ENCODE measurements around the gene C13orf46.

Gene C13orf46

DNA sequence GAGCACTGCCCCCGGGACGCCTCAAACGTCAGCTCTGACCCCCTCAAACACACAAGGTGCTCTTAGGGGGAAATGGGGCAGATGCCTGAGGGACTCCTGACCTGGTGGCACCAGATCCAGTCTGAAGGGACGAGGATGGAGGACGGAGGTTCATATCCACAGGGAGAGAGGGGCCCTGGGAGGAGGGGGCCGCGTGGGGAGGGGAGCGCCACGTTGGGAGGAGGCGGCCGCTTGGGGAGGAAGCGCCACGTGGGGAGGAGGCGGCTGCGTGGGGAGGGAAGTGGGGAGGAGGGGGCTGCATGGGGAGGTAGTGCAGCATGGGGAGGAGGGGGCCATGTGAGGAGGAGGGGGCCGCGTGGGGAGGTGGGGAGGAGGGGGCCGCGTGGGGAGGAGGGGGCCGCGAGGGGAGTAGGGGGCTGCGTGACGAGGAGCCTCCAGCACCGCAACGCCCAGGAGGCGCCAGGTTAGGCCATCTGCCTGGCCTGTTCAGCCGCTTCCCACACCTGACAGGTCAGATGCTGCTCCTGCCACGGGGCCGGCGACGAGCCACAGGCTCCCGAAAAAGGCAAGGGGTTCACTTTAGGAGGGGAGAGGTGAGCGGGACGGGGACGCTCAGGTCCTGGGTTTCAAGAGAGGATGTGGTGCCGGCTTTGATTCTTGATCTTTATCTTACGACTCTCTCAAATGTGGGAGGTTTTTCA, 36.7 kb upstream of the C13orf46 start:
- DNase-seq = no peak

DNA sequence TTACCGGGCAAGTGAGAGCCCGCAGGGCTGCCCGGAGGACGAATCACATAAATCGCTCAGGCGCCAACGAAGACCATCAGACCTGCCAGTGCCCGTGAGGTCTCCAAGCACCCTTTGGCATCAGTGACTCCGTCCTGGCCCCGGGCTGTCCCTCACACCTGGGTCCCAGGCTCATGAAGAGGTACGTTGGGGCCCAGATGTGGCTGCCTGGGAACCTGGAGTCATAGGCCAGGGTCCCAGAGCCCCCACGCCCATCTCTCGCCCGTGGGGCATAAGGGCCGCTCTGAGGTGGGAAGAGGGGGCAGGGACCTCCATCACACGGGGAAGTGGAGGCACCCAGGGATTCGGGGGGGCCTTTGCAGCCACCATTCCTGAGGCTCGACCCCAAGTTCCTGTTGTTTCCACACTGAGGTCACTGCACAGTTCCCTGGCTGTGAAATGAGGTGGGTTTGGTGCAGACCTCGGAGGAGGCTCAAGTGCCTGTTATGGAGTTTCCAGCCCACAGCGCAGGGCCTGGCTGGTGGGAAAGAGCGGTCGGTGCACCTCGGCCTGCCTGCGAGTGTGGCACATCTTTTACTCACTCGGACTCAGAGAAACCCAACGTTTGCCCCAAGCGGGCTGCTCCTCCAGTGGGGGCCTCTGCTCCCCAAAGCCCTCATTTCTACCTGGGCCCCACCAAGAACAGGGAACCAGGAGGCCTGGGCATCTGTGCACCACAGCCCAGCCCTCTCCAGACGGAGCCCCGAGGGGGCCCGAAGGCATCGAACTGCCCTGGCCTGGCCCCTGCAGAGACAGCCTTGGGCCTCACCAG, 35.9 kb upstream of the C13orf46 start:
- DNase-seq = no peak

DNA sequence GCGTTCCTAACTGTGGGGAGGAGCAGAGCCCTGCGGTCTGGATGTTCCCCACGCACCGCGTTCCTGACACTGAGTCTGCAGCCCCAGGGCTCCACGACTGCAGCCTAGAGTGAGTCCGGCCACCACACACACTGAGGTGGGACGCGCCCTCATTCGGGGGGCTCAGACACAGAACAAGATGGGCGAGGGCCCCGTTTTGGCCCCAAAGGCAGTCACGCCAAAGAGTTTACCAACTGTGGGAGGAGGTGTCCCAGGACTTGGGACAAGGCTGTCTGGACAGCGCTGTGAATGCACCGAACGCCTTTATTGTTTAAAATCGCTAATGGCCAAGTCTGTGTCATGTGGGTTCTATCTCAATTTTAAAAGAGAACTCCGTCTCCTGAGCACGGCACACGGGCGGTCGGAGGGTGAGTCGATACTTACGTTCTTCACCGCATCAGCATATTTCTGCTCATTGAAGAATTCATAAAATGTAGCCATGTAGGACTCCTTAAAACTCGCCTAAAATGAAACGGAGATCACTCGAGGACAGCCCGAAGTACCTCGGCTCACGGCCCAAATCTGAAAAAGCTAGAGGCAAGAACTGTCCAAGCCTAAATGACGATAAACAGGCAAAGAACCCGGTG, 35.2 kb upstream of the C13orf46 start:
- DNase-seq = no peak

DNA sequence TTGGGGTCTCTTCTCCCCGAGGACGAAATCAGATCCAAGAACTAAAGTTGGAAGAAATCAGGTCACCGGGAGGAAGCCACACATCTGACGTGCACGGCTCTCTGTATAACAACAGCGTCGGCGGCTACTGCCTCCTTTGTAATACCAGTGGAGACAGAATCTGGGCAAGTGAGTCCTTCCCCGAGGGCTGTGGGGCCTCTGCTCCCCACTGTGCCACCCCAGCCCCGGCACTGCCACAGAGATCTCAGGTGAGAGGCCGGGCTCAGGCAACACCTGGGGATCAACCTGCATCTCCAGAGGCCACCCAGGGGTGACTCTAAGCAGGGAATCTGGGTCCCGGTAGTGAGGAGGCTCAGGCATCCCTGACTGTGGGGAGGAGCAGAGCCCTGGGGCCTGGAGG, 33.7 kb upstream of the C13orf46 start:
- DNase-seq = no peak

DNA sequence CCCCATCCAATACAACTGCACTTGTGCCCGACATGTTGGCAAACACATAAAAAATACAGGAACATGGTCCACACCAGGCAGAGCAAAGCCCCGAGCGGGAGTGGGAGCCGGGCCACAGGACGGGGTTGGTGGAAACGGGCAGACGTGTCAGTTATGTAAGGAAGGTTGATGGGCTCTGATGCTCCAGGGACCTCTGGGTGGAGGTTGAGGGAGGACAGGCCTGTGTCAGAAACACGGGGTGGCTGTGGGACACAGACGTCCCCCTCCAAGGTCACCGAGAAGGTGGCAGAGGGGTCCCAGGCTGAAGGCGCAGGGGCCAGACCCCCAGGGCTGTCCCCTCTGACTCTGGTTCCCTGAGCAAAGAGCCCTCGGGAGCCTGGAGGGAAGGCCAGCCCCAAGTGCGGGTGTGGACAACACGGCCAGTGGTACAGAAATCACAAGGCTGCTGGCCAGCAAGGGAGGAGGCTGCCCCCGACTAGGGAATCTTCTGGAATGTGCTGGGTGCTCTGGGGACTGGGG, 31.4 kb upstream of the C13orf46 start:
- DNase-seq = no peak

DNA sequence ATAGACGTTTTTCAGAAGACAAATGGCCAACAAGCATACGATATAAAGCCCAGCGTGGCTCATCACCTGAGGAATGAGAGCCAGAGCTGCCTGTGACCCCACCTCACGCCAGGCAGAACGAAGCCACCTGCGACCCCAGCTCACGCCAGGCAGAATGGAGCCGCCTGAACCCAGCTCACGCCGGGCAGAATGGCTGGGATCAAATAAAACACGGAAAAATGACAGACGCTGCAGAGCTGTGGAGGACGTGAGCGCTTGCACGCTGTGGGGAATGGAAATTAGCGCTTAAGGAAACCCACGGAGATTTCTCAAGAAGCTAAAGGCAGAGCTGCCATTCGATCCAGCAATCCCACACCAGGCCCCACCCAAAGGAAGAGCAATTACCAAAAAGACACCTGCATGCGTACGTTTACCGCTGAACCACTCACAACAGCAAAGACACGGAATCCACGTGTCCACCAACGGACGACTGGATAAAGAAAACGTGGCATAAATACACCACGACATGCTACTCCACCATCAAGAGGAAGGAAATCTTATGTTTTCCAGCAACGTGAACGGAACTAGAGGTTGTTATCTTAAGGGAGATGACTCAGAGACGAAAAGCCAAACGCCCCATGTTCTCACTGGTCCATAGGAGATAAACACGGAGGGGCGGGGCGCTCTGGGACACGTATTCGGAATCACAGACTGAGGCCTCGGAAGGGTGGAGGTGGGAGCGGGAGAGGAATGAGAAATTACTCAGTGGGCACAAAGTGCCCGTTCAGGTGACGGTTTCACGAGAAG, 30.7 kb upstream of the C13orf46 start:
- DNase-seq = no peak

DNA sequence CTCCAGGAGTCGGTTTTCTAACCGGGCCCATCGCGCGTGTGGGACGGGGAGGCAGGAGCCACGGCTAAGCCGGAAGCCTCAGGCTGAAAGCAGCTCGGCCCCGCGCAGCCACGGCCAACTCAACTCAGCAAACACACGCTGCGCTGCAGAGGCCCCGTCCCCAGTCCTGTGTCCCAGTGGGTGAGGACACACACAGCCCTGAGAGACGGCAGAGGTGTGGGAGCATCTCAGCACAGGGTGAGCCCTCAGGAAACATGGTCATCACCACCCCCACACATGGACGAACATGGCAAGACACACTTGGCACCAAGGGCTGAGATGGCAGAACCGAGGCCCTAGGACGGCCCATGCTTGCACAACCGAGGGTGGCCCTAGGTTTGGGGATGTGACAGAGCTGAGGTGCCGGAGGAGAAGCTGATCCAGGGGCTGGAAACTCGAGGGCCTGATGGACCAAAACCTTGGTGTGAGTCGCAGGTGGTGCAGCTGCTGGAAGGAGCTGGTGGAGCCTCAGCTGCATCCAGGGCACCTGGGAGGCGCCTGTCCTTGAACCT, 29.0 kb upstream of the C13orf46 start:
- no peak for DNase-seq

DNA sequence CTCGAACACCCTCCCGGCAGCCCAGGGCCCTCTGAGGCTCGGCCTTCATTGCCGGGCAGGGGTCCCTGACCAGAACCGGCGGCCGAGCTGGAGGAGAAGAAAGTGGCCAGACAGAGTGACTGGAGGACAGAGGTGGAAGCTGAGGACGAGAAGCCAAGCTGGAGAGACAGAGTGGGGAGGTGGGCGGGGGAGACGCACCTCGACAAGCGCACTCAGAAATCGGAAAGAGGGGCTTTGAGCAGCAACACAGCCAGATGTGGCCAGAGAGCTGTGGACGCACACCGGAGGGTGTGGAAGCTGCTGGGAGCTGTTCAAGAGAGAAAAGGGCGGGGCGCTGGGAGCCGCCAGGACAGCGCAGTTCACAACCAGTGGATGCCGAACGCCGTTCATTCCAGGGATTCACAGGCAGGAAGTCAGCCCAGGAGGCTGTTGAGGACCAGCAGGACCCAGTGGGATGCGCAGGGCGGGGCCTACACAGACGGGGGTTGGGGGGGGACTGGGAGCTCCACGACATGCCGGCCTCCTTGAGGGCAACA, 28.2 kb upstream of the C13orf46 start:
- no peak for DNase-seq

DNA sequence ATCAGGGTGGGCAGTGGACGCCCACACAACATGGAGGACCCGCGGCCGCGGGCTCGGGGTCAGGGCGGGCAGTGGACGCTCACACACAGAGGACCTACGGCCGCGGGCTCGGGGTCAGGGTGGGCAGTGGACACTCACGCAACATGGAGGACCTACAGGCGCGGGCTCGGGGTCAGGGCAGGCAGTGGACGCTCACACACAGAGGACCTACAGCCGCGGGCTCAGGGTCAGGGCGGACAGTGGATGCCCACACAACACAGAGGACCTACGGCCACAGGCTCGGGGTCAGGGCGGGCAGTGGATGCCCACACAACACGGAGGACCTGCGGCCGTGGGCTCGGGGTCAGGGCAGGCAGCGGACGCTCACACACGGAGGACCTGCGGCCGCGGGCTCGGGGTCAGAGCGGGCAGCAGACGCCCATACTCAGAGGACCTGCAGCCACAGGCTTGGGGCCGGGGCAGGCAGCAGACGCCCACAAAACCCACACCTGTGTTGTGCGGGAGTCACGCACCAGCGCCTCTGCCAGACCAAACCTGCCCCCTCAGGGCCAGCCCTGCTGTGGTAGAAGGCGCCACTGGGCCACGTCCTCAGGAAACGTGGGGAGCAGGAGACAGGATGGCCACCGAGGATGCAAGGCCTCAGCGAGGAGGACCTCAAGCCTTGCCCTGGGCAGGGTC, 27.6 kb upstream of the C13orf46 start:
- DNase-seq = no peak

DNA sequence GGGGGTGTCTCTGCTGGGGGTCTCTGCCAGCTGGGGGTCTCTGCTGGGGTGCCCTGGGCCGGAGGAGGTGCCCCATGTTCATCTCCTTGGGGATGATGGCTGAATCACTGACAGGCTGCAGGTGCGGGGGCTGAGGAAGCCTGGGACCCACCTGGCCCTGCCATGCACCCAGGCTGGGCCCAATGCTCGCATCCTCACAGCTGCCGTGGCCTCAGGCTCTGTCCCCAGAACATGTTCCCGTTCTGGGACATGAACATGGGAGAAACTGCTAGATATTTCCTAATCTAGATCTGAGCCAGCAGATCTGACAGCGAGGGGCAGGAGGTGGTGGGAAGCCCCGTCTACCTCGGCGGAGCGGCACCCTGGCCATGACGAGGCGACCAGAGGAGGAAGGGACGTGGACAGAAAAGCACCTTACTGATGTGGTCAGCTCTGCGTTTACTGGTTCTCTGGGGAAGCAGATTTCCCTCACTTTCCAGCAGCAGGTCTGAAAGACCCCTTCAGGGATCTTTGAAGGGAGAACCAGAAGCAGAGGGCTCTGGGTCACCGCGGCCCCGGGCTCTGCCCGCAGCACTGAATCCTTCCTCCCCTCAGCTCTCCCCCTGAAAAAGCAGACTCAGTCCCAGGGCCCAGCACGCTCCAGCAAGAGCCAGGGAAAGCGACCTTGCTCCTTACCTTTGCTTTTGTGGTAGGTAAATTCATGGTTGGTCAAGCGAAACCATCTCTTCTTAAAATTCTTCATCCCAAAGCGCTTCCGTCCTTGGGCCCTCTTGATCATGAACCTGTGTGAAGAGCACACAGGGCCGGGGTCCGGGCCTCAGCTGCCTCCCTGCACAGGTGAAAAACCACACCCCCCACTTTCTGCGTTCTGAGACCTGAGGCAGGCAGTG, 26.5 kb upstream of the C13orf46 start:
- no peak for DNase-seq

DNA sequence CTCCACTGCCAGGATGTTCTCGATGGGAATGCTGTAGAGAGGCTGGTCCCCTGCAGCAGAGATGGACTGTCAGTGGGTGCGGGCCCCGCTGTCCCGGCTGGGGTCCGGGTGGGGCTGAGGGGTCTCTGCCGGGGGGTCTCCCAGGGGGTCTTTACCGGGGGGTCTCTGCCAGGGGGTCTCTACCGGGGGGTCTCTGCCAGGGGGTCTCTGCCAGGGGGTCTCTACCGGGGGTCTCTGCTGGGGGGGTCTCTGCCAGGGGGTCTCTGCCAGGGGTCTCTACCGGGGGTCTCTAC, 25.7 kb upstream of the C13orf46 start:
- DNase-seq = no peak

DNA sequence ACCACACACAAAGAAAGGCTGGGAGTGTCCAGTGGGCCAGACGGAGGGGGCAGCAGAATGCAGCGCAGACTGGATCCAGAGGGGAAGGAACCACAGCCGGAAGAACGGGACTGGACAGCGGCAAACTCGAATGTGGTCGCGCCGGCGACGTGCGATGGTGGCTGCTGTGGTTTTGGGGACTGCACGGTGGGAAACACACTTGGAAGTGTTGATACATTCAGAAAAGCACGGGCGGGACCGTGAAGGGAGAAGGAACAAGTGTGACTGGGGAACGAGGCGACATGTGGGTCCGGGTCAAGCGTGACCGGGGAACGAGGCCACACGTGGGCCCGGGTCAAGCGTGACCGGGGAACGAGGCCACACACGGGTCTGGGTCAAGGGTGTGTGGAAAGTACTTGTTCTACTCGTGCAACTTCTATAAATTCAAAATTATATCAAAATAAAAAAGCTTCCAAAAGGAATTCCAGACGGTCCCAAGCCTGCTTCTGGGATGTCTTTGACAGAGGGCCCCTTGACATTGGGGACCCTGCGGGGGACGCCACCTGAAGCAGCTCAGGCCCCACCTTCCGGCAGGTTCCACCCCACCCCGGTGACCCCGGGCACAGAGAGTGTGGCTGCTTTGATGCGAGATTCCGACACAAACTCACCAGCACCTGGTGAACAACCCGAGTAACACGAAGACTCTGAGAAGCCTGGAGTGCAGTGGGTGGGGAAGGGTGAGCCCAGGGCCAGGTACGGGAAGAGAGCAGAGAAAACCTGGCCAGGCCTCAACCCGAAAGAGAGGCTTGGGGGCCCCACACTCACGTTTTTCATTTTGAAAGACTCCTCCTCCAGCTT, 25.1 kb upstream of the C13orf46 start:
- DNase-seq = no peak

DNA sequence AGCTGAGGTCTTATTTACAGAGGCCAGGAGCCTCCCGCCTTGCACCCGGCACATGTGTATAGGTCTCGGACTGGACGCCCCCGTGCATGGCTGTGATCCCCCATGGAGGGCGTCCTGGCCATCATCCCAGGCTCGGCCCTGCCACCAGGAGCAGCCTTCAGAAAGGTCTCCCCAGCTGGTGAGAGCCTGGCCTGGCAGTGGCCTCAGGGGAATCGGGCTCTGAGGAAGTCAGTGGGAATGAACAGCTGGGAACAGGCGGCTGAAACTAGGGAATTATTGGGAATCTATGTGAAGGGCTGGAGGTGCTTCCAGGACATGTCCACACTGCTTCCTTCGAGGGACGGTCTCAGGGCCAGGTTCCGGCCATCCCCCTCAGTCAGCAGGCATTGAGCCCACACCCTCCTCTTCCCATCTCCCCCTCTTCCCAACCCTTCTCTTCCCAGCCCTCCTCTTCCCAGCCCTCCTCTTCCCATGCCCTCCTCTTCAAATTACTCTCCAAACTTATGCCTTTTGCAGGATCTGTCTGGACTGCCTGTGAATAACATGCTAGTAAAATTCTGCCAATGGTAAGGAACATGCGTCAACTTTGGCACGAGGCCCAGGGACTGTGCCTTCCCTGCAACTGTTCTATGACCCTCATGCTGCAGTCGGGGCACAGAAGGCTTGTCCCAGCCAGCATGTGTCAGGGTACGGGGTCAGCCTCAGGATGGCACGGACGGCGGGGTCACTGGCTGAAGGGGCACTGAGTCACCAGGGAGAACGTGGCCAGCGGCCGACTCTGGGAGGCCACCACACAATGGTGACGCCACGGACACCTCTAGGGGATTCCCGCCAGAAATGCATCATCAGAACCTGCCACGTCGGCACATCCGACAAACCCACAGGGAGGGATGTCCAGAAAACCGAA, 24.2 kb upstream of the C13orf46 start:
- DNase-seq = peak in 3 of 58 donors; percentile 17 to 35 (median 35)

DNA sequence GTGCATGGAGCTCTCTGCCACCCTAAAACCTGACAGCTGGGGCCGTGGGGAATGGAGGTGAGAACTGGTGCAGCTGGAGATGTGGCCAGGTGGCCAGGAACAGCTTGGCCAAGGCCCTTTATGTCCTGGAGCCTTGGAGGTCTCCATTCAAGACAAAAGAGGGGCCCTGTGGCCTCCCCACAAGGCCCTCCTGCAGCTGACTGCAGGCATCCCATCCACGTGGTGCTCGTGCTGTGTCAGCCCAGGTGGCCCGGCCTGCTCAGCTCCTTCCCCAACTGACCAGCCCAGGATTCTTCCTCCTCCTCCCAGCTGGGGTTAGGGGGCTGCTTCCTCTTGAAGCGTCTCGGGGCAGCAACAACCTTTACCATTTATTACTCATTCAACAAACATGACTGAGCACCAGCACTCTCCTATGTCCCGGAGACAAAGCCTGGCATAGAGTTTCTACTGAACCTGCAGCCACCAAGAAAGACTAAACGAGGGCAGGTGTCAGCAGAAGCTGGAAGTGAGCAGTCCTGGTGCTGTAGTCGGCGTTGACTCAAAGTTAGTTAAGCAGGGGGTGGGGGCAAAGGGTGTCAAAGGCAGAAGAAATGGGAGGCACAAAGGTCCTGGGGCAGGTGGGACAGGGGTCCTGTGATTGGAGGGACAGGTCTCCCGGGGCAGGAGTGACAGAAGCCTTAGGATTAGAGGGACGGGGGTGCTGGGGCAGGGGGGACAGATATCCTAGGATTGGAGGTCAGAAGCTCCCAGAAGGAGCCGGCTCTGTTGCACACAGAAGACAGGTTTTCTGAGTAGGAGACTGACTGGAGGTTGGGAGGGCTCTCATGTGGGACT, 23.3 kb upstream of the C13orf46 start:
- no peak for DNase-seq

DNA sequence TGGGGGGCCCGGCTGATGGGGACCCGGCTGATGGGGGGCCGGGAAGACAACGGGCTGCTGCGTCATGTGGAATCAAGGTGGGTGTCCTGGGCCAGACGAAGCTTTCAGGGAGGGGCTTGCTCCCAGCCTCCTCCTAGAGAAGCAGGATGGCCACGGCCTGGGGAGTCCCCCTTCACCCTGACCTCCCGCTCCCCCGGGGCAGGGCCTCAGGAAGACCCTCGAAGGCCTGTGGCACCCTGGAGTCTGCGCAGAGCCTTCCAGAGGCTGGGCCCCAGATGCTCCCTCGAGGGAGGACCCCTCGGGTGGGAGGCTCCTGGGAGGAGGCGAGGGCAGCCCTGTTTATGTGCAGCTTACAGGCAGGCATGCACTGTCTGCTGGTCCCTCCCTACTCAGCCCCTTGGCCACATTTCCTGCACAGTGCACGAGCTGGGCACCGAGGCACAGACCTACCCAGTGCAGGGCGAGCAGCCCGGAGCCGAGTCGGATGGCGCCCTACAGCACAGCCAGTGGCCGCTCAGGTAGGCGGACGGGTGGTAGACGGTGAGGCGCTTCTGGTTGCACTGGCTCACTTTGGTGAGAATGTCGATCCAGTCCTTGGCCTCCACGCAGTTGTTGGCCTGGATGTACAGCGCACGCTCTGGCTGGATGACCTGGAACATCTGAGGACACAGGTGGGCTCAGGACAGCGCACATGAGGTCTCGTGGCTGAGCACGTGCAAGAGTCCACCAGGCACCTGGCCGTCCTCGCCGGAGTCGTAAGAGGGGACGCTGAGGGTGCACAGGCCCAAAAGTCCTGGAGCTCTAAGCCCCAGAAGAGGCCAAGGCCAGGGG, 22.4 kb upstream of the C13orf46 start:
- DNase-seq = no peak
